A549 (cell line): ENCODE data around the gene AURKA. TPM values are rescaled to one million over a fixed set of nuclear protein-coding genes. Genes with fewer than 3 reads are reported as not detected.
A peak's percentile ranks its signal among the peaks of the same experiment; 100 is the strongest.

Source experiments
- ATAC-seq, 2 experiments: fragments of 200-7000 bp in 1 of 2; fragments of >200 bp in 1 of 2; cut with Nextera tagmentation in 1 of 2; cut with Tn5 transposase in 1 of 2; 3 replicates each; pipeline versions ENCODE4 v1.8.0 to v1.9.1; 2018 to 2020; ENCODE audit warnings: mild to moderate bottlenecking in 1 of 2, moderate library complexity in 1 of 2
- CTCF ChIA-PET: fragments of 300-600 bp; sonication (Branson Sonifier 250); formaldehyde crosslinking; extraction: SDS; loops from one replicate; lab custom pipeline; 2021; ENCODE audit warnings: antibody characterized with exemption, inconsistent platforms; lab: Yijun Ruan, JAX
- POLR2A ChIA-PET: fragments of 350-600 bp; formaldehyde crosslinking; extraction: SDS; loops from one replicate; lab custom pipeline; 2021; ENCODE audit warnings: antibody characterized with exemption, inconsistent platforms; lab: Yijun Ruan, JAX
- DNase-seq, 2 experiments: peaks; one replicate each; pipeline versions ENCODE4 v3.0.0 to v3.0.0-alpha.2; 2011 to 2016; ENCODE audit warnings: low read depth in 1 of 2, low spot score in 1 of 2
- FAIRE-seq: peaks from 2 replicates; lab custom pipeline; 2011; peaks lifted over from hg19 to GRCh38; lab: Jason Lieb, UNC
- H3K27ac ChIP-seq, 2 experiments: fragments of >200 bp; sonication (Bioruptor Twin); formaldehyde crosslinking; 3 replicates each; pipeline ENCODE4 v1.5.1; 2016 to 2017
- H3K4me1 ChIP-seq: fragments of >200 bp; sonication (Bioruptor Twin); formaldehyde crosslinking; 3 replicates; pipeline ENCODE4 v1.6.1; 2016
- H3K4me2 ChIP-seq: fragments of >200 bp; sonication (Bioruptor Twin); formaldehyde crosslinking; 3 replicates; pipeline ENCODE4 v1.6.1; 2016
- H3K4me3 ChIP-seq: fragments of >200 bp; sonication (Bioruptor Twin); formaldehyde crosslinking; 3 replicates; pipeline ENCODE4 v1.5.1; 2016
- H3K9me3 ChIP-seq: fragments of >200 bp; sonication (Bioruptor Twin); formaldehyde crosslinking; 3 replicates; pipeline ENCODE4 v1.6.1; 2016
- BHLHE40 ChIP-seq: IDR thresholded peaks from 2 replicates; pipeline ENCODE4 v1.6.1; 2012; ENCODE audit warnings: low read depth, low read length, inconsistent platforms
- CBX2 ChIP-seq: fragments of 200-600 bp; sonication (generic); IDR thresholded peaks from 2 replicates; pipeline ENCODE4 v1.6.1; 2016; ENCODE audit warnings: low read depth, mild to moderate bottlenecking, borderline replicate concordance
- EP300 ChIP-seq, 2 experiments: fragments of >200 bp; sonication (Bioruptor Twin); formaldehyde crosslinking; IDR thresholded peaks; 2 replicates in 1 of 2; 3 replicates in 1 of 2; pipeline ENCODE4 v1.6.1; 2016 to 2017
- ESRRA ChIP-seq: fragments of 150-350 bp; IDR thresholded peaks from 2 replicates; pipeline ENCODE4 v1.6.1; 2014; ENCODE audit warnings: mild to moderate bottlenecking, low read length, borderline replicate concordance
- FOSL2 ChIP-seq, 2 experiments: fragments of 450-650 bp in 1 of 2; fragments of >200 bp in 1 of 2; sonication (Bioruptor Twin) in 1 of 2; formaldehyde crosslinking; IDR thresholded peaks; 2 replicates each; pipeline versions ENCODE4 v1.5.0 to v1.6.1; 2016 to 2020; ENCODE audit warnings: mild to moderate bottlenecking in 1 of 2, moderate library complexity in 1 of 2
- HDAC2 ChIP-seq: fragments of 200-600 bp; sonication (generic); IDR thresholded peaks from 2 replicates; pipeline ENCODE4 v1.6.1; 2016
- HOXA7 ChIP-seq: fragments of 250-450 bp; sonication (Bioruptor Pico); IDR thresholded peaks from 2 replicates; pipeline ENCODE4 v1.5.0; 2020; ENCODE audit warnings: mild to moderate bottlenecking, moderate library complexity
- JUN ChIP-seq, 2 experiments: fragments of >200 bp; sonication (Bioruptor Twin); formaldehyde crosslinking; IDR thresholded peaks; 2 replicates in 1 of 2; 3 replicates in 1 of 2; pipeline ENCODE4 v1.6.1; 2016 to 2017
- KDM5A ChIP-seq: fragments of 200-600 bp; sonication (generic); IDR thresholded peaks from 2 replicates; pipeline ENCODE4 v1.6.1; 2016; ENCODE audit warnings: antibody characterized with exemption, mild to moderate bottlenecking
- MAZ ChIP-seq: fragments of 150-350 bp; IDR thresholded peaks from 2 replicates; pipeline ENCODE4 v1.6.1; 2014; ENCODE audit warnings: antibody characterized with exemption, low read depth, low read length, borderline replicate concordance
- MYC ChIP-seq: IDR thresholded peaks from 2 replicates; pipeline ENCODE4 v1.6.1; 2012; ENCODE audit warnings: mild to moderate bottlenecking, inconsistent platforms, low read length, improper control_type of control experiment, borderline replicate concordance
- PHF8 ChIP-seq: fragments of 200-600 bp; sonication (generic); IDR thresholded peaks from 2 replicates; pipeline ENCODE4 v1.6.1; 2016; ENCODE audit warnings: low read depth, mild to moderate bottlenecking, antibody characterized with exemption, moderate library complexity, borderline replicate concordance
- POLR2AphosphoS2 ChIP-seq: conservative IDR thresholded peaks from 2 replicates; pipeline ENCODE4 v1.6.1; 2012; ENCODE audit warnings: low read length, improper control_type of control experiment, inconsistent platforms
- RAD21 ChIP-seq, 2 experiments: fragments of >200 bp in 1 of 2; sonication (Bioruptor Twin) in 1 of 2; formaldehyde crosslinking in 1 of 2; IDR thresholded peaks in 1 of 2; conservative IDR thresholded peaks in 1 of 2; 2 replicates in 1 of 2; 3 replicates in 1 of 2; pipeline ENCODE4 v1.6.1; 2012 to 2018; ENCODE audit warnings: inconsistent platforms in 1 of 2
- RARB ChIP-seq: fragments of 250-450 bp; sonication (Bioruptor Pico); IDR thresholded peaks from 2 replicates; pipeline ENCODE4 v1.8.0; 2021; ENCODE audit warnings: mild to moderate bottlenecking, moderate library complexity
- RFX5 ChIP-seq: fragments of 450-650 bp; IDR thresholded peaks from 2 replicates; pipeline ENCODE4 v1.7.1; 2014; ENCODE audit warnings: antibody characterized with exemption, mild to moderate bottlenecking, moderate library complexity
- SMC3 ChIP-seq: fragments of >200 bp; sonication (Bioruptor Twin); formaldehyde crosslinking; IDR thresholded peaks from 3 replicates; pipeline ENCODE4 v1.6.1; 2018; ENCODE audit warnings: inconsistent platforms
- ZFP36 ChIP-seq: fragments of 450-650 bp; IDR thresholded peaks from 2 replicates; pipeline ENCODE4 v1.6.1; 2014; ENCODE audit warnings: borderline replicate concordance; ENCODE audit not compliant: partially characterized antibody
- ZNF302 ChIP-seq: fragments of 250-450 bp; sonication (Bioruptor Pico); IDR thresholded peaks from 2 replicates; pipeline ENCODE4 v1.9.0; 2021; ENCODE audit warnings: inconsistent platforms, mild to moderate bottlenecking, moderate library complexity
- WGBS: methylation state at CpG from one replicate; pipeline ENCODE4 v1.1.6; 2017; ENCODE audit errors: missing lambda C conversion rate; 5-methylcytosine and 5-hydroxymethylcytosine counted together
- polyA plus RNA-seq, 4 experiments: library from polyadenylated mRNA; depleted of rRNA in 3 of 4; stranded (reverse); fragments of >200 nt; fragmentation: RNase III in 1 of 4; extraction: RNeasy Plus Mini Kit Qiagen cat#74134 plus additional on column Dnase treatment in 1 of 4; gene quantifications; 2 replicates in 3 of 4; 3 replicates in 1 of 4; pipeline ENCODE4 v1.2.3, GENCODE V29; 2011 to 2017
- TF ChIP-seq, protein P1 (sequence below): fragments of 250-450 bp; sonication (Bioruptor Pico); IDR thresholded peaks from 2 replicates; pipeline ENCODE4 v1.5.0; 2021; ENCODE audit warnings: mild to moderate bottlenecking, moderate library complexity, borderline replicate concordance
- TF ChIP-seq, protein P2 (sequence below): fragments of >200 bp; sonication (Bioruptor Twin); formaldehyde crosslinking; IDR thresholded peaks from 3 replicates; pipeline ENCODE4 v1.5.1; 2016
- TF ChIP-seq, protein P3 (sequence below): IDR thresholded peaks from 2 replicates; pipeline ENCODE4 v1.6.1; 2012
- TF ChIP-seq, protein P4 (sequence below): fragments of >200 bp; sonication (Bioruptor Twin); formaldehyde crosslinking; IDR thresholded peaks from 3 replicates; pipeline ENCODE4 v1.6.1; 2016
- TF ChIP-seq, protein P5 (sequence below): IDR thresholded peaks from 2 replicates; pipeline ENCODE4 v1.6.1; 2012; ENCODE audit warnings: low read depth, borderline replicate concordance

AURKA gene
- polyA plus RNA-seq, 2 of the 4 experiments (the other 2 are of a cell fraction): 117 to 123 TPM

DNA sequence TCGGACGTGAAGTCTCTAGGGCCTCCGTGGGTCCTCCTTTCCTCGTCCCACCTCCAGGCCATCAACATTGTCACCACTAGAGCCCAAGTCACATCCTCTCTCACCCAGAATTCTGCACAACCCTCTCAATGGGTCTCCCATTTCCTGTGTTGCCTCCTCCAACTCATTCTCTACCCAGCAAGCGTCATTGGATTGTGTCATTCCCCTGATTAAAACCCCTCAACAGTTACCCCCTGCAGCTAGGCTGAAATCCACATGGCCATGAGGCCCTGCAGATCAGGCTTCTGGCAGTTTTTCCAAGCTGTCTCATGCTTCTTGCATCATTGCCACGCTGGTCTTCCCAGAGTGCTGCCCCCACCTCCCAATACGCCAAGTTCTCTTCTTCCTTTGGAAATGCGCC is 46.1 kb downstream of the AURKA start:
- no peak for FAIRE-seq
- no peak for TF ChIP-seq PHF8
- no peak for TF ChIP-seq ESRRA
- TF ChIP-seq POLR2AphosphoS2: no peak
- TF ChIP-seq FOSL2 (IDR thresholded peaks at IDR 0.05): no peak
- TF ChIP-seq FOSL2 (CRISPR knock-in tag; IDR thresholded peaks at IDR 0.05): no peak
- no peak for TF ChIP-seq HDAC2
- TF ChIP-seq BHLHE40: no peak
- TF ChIP-seq JUN (IDR thresholded peaks at IDR 0.05): no peak
- TF ChIP-seq, protein P1, sequence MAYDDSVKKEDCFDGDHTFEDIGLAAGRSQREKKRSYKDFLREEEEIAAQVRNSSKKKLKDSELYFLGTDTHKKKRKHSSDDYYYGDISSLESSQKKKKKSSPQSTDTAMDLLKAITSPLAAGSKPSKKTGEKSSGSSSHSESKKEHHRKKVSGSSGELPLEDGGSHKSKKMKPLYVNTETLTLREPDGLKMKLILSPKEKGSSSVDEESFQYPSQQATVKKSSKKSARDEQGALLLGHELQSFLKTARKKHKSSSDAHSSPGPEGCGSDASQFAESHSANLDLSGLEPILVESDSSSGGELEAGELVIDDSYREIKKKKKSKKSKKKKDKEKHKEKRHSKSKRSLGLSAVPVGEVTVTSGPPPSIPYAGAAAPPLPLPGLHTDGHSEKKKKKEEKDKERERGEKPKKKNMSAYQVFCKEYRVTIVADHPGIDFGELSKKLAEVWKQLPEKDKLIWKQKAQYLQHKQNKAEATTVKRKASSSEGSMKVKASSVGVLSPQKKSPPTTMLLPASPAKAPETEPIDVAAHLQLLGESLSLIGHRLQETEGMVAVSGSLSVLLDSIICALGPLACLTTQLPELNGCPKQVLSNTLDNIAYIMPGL: no peak
- TF ChIP-seq ZFP36: no peak
- TF ChIP-seq HOXA7 (CRISPR knock-in tag): no peak
- no peak for TF ChIP-seq EP300 (IDR thresholded peaks at IDR 0.05)
- H3K9me3 ChIP-seq: no peaks in the 10 kb centered on the region
- DNase-seq: no peak
- ATAC-seq: no peak
- CTCF ChIA-PET: interaction anchor here (0.9 to 1.4 kb wide), 3 partner anchors 98 to 1665 kb away, joined by 3 to 4 read pairs (median 3); partner anchors contain the start of gene MC3R
- H3K4me2 ChIP-seq: no peak overlapping the region
- H3K4me3 ChIP-seq: no peak overlapping the region
- POLR2A ChIA-PET: no interaction called here
- H3K4me1 ChIP-seq: 0 out of 3 replicates have a peak, but pooled peaks cover 6% of the 10 kb centered on the region
- 45% methylated on average over 8 of the region's 8 CpGs for WGBS
- H3K27ac ChIP-seq: no peak overlapping the region

DNA sequence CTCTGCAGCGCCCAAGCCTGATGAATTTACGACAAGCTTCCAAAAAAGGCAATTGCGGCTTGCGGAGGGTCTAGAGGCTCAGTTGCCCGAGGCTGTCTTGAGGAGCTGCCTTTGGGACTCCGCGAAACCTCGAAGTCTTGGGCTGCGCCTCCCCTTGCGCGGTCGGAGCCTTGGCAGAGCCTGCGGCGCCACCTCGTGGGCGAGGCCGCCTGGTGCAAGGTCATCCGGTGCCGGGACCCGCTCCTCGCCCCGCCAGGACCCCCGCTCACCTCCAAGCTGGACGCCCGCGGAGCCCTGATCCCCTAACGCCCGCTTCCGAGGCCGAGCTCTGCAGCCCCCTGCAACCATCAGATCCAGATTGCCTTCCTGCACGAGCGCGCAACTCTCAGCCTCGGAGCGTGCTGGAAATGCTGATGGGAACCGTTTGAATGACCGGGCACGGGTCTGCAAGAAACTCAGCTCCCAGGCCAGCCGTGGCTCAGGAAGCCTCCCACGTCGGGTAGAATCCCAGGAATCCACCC is 48.1 kb downstream of the AURKA start:
- no peak overlapping the region for H3K27ac ChIP-seq
- no peaks in the 10 kb centered on the region for H3K9me3 ChIP-seq
- H3K4me3 ChIP-seq: peak overlapping the region; percentile 11; the same call in 1 of the 3 replicates
- DNase-seq (peak; percentile 55 to 59), FAIRE-seq (no peak), ATAC-seq (peak; percentile 87 to 98; a peak in 5 of 6 replicates)
- H3K4me2 ChIP-seq: peak overlapping the region; percentile 70
- CTCF ChIA-PET: interaction anchor here (0.7 to 3.8 kb wide), 33 partner anchors 9 to 1694 kb away, joined by 3 to 38 read pairs (median 4); partner anchors contain the start of genes FAM210B and MC3R
- H3K4me1 ChIP-seq: 0 out of 3 replicates have a peak, but pooled peaks cover 6% of the 10 kb centered on the region
- POLR2A ChIA-PET: no interaction called here
- 7% methylated on average over 20 of the region's 41 CpGs for WGBS
- TF ChIP-seq, protein P2, sequence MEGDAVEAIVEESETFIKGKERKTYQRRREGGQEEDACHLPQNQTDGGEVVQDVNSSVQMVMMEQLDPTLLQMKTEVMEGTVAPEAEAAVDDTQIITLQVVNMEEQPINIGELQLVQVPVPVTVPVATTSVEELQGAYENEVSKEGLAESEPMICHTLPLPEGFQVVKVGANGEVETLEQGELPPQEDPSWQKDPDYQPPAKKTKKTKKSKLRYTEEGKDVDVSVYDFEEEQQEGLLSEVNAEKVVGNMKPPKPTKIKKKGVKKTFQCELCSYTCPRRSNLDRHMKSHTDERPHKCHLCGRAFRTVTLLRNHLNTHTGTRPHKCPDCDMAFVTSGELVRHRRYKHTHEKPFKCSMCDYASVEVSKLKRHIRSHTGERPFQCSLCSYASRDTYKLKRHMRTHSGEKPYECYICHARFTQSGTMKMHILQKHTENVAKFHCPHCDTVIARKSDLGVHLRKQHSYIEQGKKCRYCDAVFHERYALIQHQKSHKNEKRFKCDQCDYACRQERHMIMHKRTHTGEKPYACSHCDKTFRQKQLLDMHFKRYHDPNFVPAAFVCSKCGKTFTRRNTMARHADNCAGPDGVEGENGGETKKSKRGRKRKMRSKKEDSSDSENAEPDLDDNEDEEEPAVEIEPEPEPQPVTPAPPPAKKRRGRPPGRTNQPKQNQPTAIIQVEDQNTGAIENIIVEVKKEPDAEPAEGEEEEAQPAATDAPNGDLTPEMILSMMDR: peak; percentile 64
- TF ChIP-seq ESRRA (no peak), PHF8 (no peak), CBX2 (no peak), KDM5A (peak; percentile 37; the same call in 1 of the 2 replicates), RAD21 (conservative IDR thresholded peaks at IDR 0.05 in 1 of 2, IDR thresholded peaks at IDR 0.05 in 1 of 2) (peak; percentile 75 to 82), ZNF302 (CRISPR knock-in tag) (no peak), BHLHE40 (no peak), MYC (no peak), JUN (IDR thresholded peaks at IDR 0.05) (no peak), MAZ (no peak), RARB (no peak), RFX5 (no peak), SMC3 (peak; percentile 70), HOXA7 (CRISPR knock-in tag) (no peak)
- TF ChIP-seq, protein P3, sequence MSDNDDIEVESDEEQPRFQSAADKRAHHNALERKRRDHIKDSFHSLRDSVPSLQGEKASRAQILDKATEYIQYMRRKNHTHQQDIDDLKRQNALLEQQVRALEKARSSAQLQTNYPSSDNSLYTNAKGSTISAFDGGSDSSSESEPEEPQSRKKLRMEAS: 0 out of 2 replicates have a peak, but pooled peaks have one; percentile 14
- TF ChIP-seq, protein P4, sequence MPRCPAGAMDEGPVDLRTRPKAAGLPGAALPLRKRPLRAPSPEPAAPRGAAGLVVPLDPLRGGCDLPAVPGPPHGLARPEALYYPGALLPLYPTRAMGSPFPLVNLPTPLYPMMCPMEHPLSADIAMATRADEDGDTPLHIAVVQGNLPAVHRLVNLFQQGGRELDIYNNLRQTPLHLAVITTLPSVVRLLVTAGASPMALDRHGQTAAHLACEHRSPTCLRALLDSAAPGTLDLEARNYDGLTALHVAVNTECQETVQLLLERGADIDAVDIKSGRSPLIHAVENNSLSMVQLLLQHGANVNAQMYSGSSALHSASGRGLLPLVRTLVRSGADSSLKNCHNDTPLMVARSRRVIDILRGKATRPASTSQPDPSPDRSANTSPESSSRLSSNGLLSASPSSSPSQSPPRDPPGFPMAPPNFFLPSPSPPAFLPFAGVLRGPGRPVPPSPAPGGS: no peak
- TF ChIP-seq, protein P5, sequence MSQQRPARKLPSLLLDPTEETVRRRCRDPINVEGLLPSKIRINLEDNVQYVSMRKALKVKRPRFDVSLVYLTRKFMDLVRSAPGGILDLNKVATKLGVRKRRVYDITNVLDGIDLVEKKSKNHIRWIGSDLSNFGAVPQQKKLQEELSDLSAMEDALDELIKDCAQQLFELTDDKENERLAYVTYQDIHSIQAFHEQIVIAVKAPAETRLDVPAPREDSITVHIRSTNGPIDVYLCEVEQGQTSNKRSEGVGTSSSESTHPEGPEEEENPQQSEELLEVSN: no peak
